ENCODE measurements around the gene DESI2.

GRCh38 chr1:244642988-244643387 lies 9.9 kb upstream of the DESI2 start:
- TF ChIP-seq CTCF (IDR thresholded peaks at IDR 0.05; ENCODE audit: low read length) = no peak
- TF ChIP-seq EZH2phosphoT487 (IDR thresholded peaks at IDR 0.05; ENCODE audit: low read length) = no peak
